ENCODE measurements around the gene LCN6. TPM values are rescaled to one million over a fixed set of nuclear protein-coding genes. Genes with fewer than 3 reads are reported as not detected.

Gene LCN6
- total and polyA plus RNA-seq, 11 donors = 0.81 to 101 (median 18.4) TPM

DNA sequence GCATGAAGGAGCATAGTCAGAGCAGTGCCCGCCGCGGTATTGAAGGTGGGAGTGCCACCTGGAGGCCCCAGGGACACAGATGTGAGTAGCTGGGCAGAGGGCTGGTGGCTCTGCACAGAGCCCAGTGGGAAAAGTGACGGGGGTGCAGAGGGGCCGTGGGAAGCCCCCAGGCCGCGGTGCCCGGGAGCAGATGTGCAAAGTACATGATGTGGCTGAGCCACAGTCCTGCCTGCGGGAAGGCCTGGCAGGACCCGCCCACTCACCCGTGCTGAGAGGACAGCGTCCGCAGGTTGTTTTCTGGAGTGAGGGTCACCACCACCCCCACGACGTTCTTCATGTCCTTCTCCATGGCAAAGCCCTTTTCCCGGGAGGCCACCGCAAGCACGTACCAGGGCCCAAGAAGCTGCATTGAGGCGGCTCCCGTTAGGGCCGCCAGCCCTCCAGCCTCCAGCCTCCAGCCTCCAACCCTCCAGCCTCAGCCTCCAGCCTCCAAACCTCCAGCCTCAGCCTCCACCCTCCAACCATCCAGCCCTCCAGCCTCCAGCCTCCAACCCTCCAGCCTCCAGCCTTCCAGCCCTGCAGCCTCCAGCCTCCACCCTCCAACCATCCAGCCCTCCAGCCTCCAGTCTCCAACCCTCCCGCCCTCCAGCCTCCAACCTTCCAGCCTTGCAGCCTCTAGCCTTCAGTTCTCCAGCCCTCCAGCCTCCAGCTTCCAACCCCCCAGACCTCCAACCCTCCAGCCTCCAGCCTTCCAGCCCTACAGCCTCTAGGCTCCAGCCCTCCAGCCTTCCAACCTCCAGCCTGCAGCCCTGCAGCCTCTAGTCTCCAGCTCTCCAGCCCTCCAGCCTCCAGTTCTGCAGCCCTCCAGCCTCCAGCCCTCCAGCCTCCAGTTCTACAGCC, 914 bp downstream of the LCN6 start:
- Histone ChIP-seq H3K4me3 (no peak overlapping the region), H3K9me3 (peaks cover 0 to 9% (median 0%) of the 10 kb centered on the region in 12 donors), H3K36me3 (no peaks in the 10 kb centered on the region), H3K27ac (peak overlapping the region in 3 of 12 donors; percentile 72 to 75 (median 74)), H3K4me1 (peaks cover 0 to 47% (median 20%) of the 10 kb centered on the region in 12 donors), H3K27me3 (peaks cover 0 to 8% (median 0%) of the 10 kb centered on the region in 9 donors)
- TF ChIP-seq, protein P1, sequence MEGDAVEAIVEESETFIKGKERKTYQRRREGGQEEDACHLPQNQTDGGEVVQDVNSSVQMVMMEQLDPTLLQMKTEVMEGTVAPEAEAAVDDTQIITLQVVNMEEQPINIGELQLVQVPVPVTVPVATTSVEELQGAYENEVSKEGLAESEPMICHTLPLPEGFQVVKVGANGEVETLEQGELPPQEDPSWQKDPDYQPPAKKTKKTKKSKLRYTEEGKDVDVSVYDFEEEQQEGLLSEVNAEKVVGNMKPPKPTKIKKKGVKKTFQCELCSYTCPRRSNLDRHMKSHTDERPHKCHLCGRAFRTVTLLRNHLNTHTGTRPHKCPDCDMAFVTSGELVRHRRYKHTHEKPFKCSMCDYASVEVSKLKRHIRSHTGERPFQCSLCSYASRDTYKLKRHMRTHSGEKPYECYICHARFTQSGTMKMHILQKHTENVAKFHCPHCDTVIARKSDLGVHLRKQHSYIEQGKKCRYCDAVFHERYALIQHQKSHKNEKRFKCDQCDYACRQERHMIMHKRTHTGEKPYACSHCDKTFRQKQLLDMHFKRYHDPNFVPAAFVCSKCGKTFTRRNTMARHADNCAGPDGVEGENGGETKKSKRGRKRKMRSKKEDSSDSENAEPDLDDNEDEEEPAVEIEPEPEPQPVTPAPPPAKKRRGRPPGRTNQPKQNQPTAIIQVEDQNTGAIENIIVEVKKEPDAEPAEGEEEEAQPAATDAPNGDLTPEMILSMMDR (IDR thresholded peaks at IDR 0.05) = no peak
- TF ChIP-seq POLR2A (IDR thresholded peaks at IDR 0.05) = no peak
- WGBS, 4 donors = 92 to 96% (median 95%) methylated on average over 15 to 22 of the region's 22 CpGs
- peak in 3 of 5 donors; percentile 17 to 32 (median 22) for DNase-seq
- ATAC-seq = no peak
- intact Hi-C loops (cut with DNase I) = no loop called here

DNA sequence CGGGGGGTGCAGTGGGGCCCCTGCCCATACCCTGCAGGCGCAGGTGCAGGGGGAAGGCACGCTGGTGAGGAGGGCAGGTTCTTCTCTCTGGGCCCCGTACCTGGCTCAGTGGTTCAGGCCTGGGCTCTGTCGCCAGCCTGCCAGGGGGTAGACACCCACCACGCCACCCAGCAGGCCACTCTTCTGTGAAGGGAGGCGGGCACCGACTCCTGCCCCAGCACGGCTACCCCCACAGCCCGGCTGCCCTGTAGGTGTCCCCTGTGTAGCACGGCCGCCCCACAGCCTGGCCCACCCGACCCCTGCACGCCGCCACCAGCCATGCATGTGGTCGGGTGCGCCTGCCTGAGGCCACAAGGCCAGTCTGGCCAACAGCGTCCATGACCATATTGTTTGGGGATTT, 1.7 kb downstream of the LCN6 start:
- H3K4me3 ChIP-seq = peak overlapping the region in 1 of 12 donors; percentile 55
- ATAC-seq = no peak
- TF ChIP-seq, protein P1 (IDR thresholded peaks at IDR 0.05) = no peak
- TF ChIP-seq POLR2A (IDR thresholded peaks at IDR 0.05) = no peak
- H3K4me1 ChIP-seq = peaks cover 0 to 55% (median 25%) of the 10 kb centered on the region in 12 donors
- intact Hi-C loops (cut with DNase I) = no loop called here
- peaks cover 0 to 14% (median 0%) of the 10 kb centered on the region in 9 donors for H3K27me3 ChIP-seq
- peaks cover 0 to 6% (median 0%) of the 10 kb centered on the region in 12 donors for H3K9me3 ChIP-seq
- WGBS, 4 donors = 90 to 95% (median 92%) methylated on average over 10 to 18 of the region's 18 CpGs
- no peaks in the 10 kb centered on the region for H3K36me3 ChIP-seq
- DNase-seq = peak in 3 of 5 donors; percentile 24 to 61 (median 24)
- H3K27ac ChIP-seq = peak overlapping the region in 7 of 12 donors; percentile 25 to 75 (median 68)

DNA sequence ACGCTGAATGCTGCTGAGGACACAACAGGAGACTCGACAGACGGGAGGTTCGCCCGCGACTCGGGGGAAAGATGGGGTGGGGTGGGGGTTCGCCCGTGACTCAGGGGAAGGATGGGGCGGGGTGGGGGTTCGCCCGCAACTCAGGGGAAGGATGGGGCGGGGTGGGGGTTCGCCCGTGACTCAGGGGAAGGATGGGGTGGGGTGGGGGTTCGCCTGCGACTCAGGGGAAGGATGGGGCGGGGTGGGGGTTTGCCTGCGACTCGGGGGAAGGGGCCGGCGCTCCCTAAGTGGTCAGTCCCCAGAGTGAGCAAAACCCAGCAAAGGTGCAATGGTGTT, 2.2 kb downstream of the LCN6 start:
- intact Hi-C loops (cut with DNase I) = no loop called here
- no peak for TF ChIP-seq POLR2A (IDR thresholded peaks at IDR 0.05)
- TF ChIP-seq, protein P1 (IDR thresholded peaks at IDR 0.05) = no peak
- peak overlapping the region in 5 of 12 donors; percentile 24 to 55 (median 28) for H3K4me3 ChIP-seq
- ATAC-seq (no peak), DNase-seq (peak in 1 of 5 donors; percentile 67)
- peak overlapping the region in 9 of 12 donors; percentile 25 to 84 (median 68) for H3K27ac ChIP-seq
- H3K27me3 ChIP-seq = peaks cover 0 to 18% (median 0%) of the 10 kb centered on the region in 9 donors
- 52 to 72% (median 66%) methylated on average over 12 to 22 of the region's 22 CpGs for WGBS, 4 donors
- no peaks in the 10 kb centered on the region for H3K36me3 ChIP-seq
- peaks cover 0 to under 1% (median 0%) of the 10 kb centered on the region in 12 donors for H3K9me3 ChIP-seq
- H3K4me1 ChIP-seq = peaks cover 0 to 60% (median 30%) of the 10 kb centered on the region in 12 donors
